GM18867 (cell line): Measurements from ENCODE around the gene ZSWIM1.
"Not testable (repeated sequence)": the region's sequence is repeated elsewhere in the genome, so short reads cannot be mapped to it uniquely, and the experiment has no call there.

Experiments used
- ATAC-seq: cut with Tn5 transposase; IDR thresholded peaks from one replicate; pipeline ENCODE4 v1.9.1; 2021; ENCODE audit warnings: mild to moderate bottlenecking, moderate library complexity; ENCODE audit not compliant: unreplicated experiment

Gene ZSWIM1

DNA sequence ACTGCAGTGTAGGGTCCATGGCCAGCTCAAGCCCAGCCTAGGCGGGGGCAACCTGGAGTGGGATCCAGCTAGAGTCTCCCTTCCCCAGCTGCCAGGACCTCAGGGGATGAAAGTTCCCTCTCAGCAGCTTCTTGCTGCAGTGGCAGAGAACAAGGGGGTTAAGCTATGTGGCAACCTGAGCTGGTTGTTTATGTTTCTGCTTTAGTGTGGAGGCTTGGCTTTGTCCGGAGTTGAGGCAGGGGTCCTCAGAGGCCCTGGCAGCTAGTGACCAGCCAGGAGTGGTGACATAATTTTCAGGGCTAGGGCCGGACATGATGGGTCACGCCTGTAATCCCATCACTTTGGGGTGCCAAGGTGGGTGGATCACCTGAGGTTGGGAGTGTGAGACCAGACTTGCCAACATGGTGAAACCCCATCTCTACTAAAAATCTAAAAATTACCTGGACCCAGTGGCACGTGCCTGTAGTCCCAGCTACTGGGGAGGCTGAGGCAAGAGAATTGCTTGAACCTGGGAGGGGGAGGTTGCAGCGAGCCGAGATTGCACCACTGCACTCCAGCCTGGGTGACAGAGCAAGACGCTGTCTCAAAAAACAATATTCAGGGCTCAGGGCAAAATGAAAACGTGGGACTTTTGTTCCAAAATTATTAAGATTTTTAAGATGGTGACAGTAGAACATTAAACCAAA lies 44.9 kb downstream of the ZSWIM1 start:
- ATAC-seq, result no peak

- ATAC-seq, result no peak
These were observed 45.7 kb downstream of the ZSWIM1 start for GRCh38 chr20:45926731-45927070.

GRCh38 chr20:45927071-45927878 lies 46.2 kb downstream of the ZSWIM1 start:
- ATAC-seq, result no peak

- ATAC-seq, result not testable (repeated sequence)
These were observed 50.7 kb downstream of the ZSWIM1 start for GRCh38 chr20:45931680-45932079.

DNA sequence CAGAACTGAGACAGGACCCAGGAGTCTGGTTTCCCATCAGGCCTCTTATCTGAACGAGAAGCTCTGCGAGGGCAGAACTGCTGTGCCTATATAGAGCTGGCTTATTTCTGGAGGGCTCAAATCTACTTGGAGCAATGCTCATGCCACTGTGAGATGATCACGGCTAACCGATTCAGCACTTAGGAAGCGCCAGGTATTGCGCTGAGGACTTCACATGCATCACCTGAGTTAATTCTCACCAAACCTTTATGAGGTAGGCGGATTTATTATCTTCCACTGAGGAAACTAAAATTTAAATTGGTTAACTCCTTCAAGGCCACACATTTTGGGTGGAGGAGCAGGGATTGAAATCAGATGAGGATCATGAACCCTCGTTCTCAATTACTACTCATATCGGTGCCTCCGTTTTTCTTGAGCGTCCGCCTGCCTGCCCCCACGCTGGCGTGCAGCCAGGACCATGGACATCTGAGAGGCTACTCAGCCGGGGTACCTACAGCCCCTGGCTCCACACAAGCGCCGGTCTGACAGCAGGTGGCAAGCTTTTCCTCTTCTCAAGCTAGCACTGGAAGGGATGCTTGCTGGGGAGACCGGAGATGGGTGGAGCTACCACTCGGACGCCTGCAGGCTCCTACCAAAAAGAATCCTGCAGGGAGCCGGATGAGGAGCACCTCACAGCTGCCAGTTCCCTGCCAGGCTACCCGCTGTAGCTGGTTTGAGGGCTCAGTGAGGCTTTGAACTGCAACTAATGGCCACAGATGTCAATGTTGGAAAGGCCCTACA lies 52.4 kb downstream of the ZSWIM1 start:
- ATAC-seq, result no peak

- ATAC-seq, result peak; percentile 15
These were observed 53.1 kb downstream of the ZSWIM1 start for GRCh38 chr20:45934046-45934585.
